ENCODE data around the gene ZFYVE26.
"Not testable (repeated sequence)": the region's sequence is repeated elsewhere in the genome, so short reads cannot be mapped to it uniquely, and the experiment has no call there.

Gene ZFYVE26

DNA sequence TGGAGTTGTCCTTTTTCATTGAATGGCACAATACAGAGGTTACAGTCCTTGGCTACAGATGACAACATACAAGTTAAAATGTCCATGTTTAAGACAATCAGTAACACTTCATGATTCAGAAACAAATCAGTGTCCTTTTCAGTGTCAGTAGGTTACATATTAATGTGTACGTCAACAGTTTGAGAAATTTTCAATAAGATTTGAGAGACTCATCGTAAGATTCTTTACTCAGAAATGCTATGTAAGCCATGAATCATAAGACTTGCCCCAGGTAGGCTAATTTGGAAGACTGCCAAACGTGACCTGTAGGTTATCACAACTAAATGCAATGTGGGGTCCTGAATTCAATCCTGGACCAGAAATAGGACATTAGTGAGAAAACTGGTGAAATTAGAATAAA, 111.2 kb downstream of the ZFYVE26 start:
- no peak for DNase-seq (ENCODE audit: low read depth)

DNA sequence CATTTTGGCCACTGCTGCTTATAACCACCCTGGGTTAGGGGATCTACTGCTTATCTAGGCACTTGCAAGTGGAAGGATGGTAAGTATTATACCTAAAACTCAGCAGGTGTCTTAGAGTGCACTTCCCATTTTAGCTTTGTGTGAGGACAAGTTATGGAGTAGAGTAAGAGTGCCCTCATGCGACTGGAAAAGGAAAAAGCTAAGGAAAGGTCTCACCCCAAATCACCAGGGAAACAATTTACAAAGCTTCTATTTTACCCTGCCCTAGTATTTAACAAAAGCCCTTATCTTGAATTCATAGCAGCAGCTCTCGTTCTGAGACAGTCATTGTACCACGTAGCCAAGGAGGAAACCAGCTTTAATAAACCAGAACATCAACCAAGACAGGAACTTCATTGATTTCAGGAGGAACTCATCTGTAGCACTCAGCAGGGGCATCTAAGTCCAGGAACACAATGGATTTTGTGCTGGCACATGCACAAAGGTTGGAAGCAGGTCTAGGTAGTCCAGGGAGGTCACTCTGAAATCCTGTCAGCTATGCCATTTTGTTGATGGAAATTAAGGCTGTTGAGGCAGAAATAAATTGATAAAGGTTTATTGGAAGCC, 111.8 kb downstream of the ZFYVE26 start:
- DNase-seq (ENCODE audit: low read depth): no peak

DNA sequence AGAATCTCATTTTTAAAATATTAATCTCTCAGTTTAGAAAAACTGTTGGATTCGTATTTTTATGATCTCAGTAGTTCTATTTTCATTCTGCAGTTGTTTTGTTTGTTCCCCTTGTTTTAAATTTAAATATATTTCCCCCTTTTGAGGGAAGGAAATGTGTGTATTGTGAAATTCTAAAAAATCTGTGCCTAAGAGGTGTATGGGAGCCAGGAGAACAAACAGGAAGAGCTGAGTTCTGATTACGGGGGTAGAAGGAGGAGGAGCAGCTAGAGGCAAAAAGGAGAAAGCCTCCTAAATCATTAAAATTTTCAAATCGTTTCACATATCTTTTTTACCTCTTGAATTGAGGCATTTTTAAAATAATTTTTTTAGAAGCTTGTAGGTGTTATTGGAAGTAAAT, 112.4 kb downstream of the ZFYVE26 start:
- DNase-seq (ENCODE audit: low read depth): no peak

DNA sequence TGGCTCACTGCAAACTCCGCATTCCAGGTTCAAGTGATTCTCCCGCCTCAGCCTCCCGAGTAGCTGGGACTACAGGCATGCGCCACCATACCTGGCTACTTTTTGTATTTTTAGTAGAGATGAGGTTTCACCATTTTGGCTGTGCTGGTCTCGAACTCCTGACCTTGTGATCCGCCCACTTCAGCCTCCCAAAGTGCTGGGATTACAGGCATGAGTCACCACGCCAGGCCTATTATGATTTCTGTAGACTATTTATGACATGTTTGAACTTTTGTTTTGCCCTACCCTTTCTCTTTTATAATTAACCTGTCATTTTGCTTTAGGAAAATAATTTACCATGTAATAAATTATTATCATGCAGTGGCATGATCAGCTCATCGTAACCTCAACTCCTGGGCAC, 114.9 kb downstream of the ZFYVE26 start, which contains the start of gene RDH12:
TSS of gene RDH12 (plus strand) at position 395 of the 400 bp plus-strand sequence. CDS start 20,757 bp downstream, outside the sequence.
- not testable (repeated sequence) for DNase-seq (ENCODE audit: low read depth)

DNA sequence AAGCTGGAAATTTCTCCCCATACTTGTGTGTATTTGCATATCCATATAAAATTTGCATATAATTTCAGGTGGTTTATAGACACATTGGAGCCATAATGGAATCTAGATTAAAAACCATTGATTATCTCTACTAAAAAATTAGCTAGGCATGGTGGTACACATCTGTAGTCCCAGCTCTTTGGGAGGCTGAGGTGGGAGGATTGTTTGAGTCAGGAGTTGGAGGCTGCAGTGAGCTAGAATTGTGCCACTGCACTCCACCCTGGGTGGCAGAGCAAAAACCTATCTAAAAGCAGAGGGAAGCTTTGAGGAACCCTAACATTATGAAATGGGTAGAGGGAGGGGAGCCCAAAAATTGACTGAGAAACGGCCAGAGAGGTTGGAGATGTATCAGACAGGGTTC, 118.2 kb downstream of the ZFYVE26 start:
- DNase-seq (ENCODE audit: low read depth): no peak

DNA sequence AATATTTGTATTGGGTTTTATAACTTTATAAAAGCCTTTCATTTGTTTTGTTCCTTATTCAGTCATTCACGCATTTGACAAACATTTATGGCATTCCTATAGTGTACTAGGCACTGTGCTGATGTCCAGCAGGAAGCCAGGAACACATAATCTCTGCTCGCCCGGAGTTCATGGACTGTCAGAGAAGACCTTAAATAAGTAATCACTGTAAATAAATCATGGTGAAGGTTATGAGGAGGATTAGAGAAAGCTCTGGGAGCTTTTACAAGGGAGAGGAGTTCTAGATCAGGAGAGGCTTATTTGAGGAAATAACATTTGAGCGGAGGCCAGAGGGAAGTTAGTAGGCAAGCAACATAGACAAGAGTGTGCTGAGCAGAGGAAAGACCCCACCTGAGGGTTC, 119.4 kb downstream of the ZFYVE26 start:
- DNase-seq (ENCODE audit: low read depth): no peak
